ENCODE results near the gene TMEM109.

The TMEM109 gene

DNA sequence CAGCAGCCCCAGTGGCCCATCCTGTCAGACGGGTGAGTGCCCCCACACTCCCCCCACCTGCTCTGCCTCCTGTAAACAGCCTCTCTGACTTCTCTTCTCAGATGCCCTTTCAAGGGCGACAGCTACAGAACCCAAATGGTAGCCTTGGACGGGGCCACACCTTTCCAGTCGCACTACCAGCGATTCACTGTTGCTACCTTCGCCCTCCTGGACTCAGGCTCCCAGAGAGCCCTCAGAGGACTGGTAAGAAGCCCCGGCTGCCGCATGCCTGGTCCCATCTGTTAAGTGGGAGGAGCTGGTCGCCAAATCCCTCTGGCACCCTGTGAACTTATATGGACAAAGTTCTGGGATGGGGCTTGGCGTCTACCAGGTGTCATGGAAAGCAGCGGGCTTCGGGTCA lies 40.4 kb upstream of the TMEM109 start:
- ChIA-PET CTCF (no interaction called here), POLR2A (ENCODE audit: low non-redundant PET) (no interaction called here)
- no peak for DNase-seq (ENCODE audit: low spot score)
- TF ChIP-seq CTCF (conservative IDR thresholded peaks at IDR 0.05; ENCODE audit: low read depth) = no peak
- no peak overlapping the region for H3K27ac ChIP-seq

- CTCF ChIA-PET = interaction anchor here (0.7 to 0.9 kb wide), 3 partner anchors 24 to 996 kb away, joined by 3 to 4 read pairs (median 3); no protein-coding TSS in a partner anchor
- no peak overlapping the region for H3K27ac ChIP-seq
- POLR2A ChIA-PET (ENCODE audit: low non-redundant PET) = no interaction called here
- no peak for DNase-seq (ENCODE audit: low spot score)
- TF ChIP-seq CTCF (conservative IDR thresholded peaks at IDR 0.05; ENCODE audit: low read depth) = no peak
These were observed 39.3 kb upstream of the TMEM109 start for GRCh38 chr11:60874421-60875365.

- POLR2A ChIA-PET (ENCODE audit: low non-redundant PET) = no interaction called here
These were observed 38.4 kb upstream of the TMEM109 start for GRCh38 chr11:60875366-60876167.

GRCh38 chr11:60876168-60876485 lies 37.8 kb upstream of the TMEM109 start:
- ChIA-PET CTCF (interaction anchor here (0.5 kb wide), 1 partner anchor 996 kb away, joined by 3 read pairs; no protein-coding TSS in a partner anchor), POLR2A (ENCODE audit: low non-redundant PET) (no interaction called here)
- no peak overlapping the region for H3K27ac ChIP-seq
- DNase-seq (ENCODE audit: low spot score) = no peak
- TF ChIP-seq CTCF (conservative IDR thresholded peaks at IDR 0.05; ENCODE audit: low read depth) = no peak

More at GRCh38 chr11:60875366-60876167, 38.4 kb upstream of the TMEM109 start:
- no peak for DNase-seq (ENCODE audit: low spot score)
- CTCF ChIA-PET = interaction anchor here (0.5 to 0.9 kb wide), 3 partner anchors 23 to 995 kb away, joined by 3 to 4 read pairs (median 3); no protein-coding TSS in a partner anchor
- no peak overlapping the region for H3K27ac ChIP-seq
- TF ChIP-seq CTCF (conservative IDR thresholded peaks at IDR 0.05; ENCODE audit: low read depth) = no peak

GRCh38 chr11:60878245-60879101 lies 35.5 kb upstream of the TMEM109 start:
- ChIA-PET CTCF (interaction anchor here (0.7 to 2.0 kb wide), 3 partner anchors 20 to 114 kb away, joined by 3 to 10 read pairs (median 5); no protein-coding TSS in a partner anchor), POLR2A (ENCODE audit: low non-redundant PET) (no interaction called here)
- no peak for TF ChIP-seq CTCF (conservative IDR thresholded peaks at IDR 0.05; ENCODE audit: low read depth)
- no peak overlapping the region for H3K27ac ChIP-seq
- no peak for DNase-seq (ENCODE audit: low spot score)

Data from RWPE1 (cell line).